HCT116 (cell line): ENCODE measurements around the gene C1orf174. TPM values are rescaled to one million over a fixed set of nuclear protein-coding genes. Genes with fewer than 3 reads are reported as not detected.

Experiments used
- ATAC-seq: fragments of 200-7000 bp; cut with Tn5 transposase; 2 replicates; pipeline ENCODE4 v1.9.1; 2020; ENCODE audit warnings: mild to moderate bottlenecking, moderate library complexity
- BruUV-seq: library from RNA; stranded (reverse); fragments of 400-500 nt; replicated peaks from 2 replicates; lab custom pipeline; 2021; lab: Mats Ljungman, UMichigan
- CTCF ChIA-PET: fragments of 300-600 bp; sonication (Branson Sonifier 250); formaldehyde crosslinking; loops from one replicate; lab custom pipeline; 2021; ENCODE audit warnings: antibody characterized with exemption; lab: Charles Lee
- POLR2A ChIA-PET: fragments of 300-600, 350-600 bp; sonication (Branson Sonifier 250); formaldehyde crosslinking; loops from one replicate; lab custom pipeline; 2021; ENCODE audit warnings: antibody characterized with exemption; lab: Charles Lee
- RAD21 ChIA-PET, 2 experiments: fragments of 300-600 bp; sonication (Branson Sonifier 250); formaldehyde crosslinking; loops; one replicate each; lab custom pipeline; 2023; ENCODE audit warnings: low total read pairs in 2 of 2; ENCODE audit not compliant: uncharacterized antibody in 2 of 2, unreplicated experiment in 2 of 2, low non-redundant PET in 1 of 2; lab: Charles Lee
- DNase-seq: peaks from one replicate; pipeline ENCODE4 v3.0.0-alpha.2; 2010; ENCODE audit warnings: low read depth, low spot score
- H2AFZ ChIP-seq: fragments of 200-600 bp; shearing (Covaris generic), sonication (generic); 2 replicates; pipeline ENCODE4 v1.6.1; 2017; ENCODE audit warnings: low read depth, mixed run types, mixed read lengths, antibody characterized with exemption, low read length; ENCODE audit not compliant: poor library complexity, severe bottlenecking
- H3K27ac ChIP-seq: 2 replicates; pipeline ENCODE4 v1.5.1; 2012; ENCODE audit warnings: low read depth, low read length
- H3K27me3 ChIP-seq: fragments of 200-600 bp; sonication (generic); 2 replicates; pipeline ENCODE4 v1.6.1; 2016; ENCODE audit warnings: mixed run types, low read length, mixed read lengths; ENCODE audit not compliant: insufficient read depth
- H3K36me3 ChIP-seq, 2 experiments: fragments of 200-500 bp in 1 of 2; fragments of 200-600 bp in 1 of 2; sonication (Bioruptor generic) in 1 of 2; sonication (generic) in 1 of 2; 2 replicates each; pipeline versions ENCODE4 v1.5.1 to v1.6.1; 2014 to 2016; ENCODE audit warnings: low read length in 2 of 2, inconsistent platforms in 1 of 2, mixed read lengths in 1 of 2, mixed run types in 1 of 2; ENCODE audit not compliant: insufficient read depth in 2 of 2, control insufficient read depth in 1 of 2
- H3K4me1 ChIP-seq, 2 experiments: fragments of 200-600 bp in 1 of 2; sonication (generic) in 1 of 2; 2 replicates each; pipeline versions ENCODE4 v1.5.1 to v1.6.1; 2012 to 2017; ENCODE audit warnings: low read length in 2 of 2, inconsistent platforms in 1 of 2, mild to moderate bottlenecking in 1 of 2, mixed read lengths in 1 of 2, mixed run types in 1 of 2, moderate library complexity in 1 of 2; ENCODE audit not compliant: insufficient read depth in 2 of 2, control insufficient read depth in 1 of 2
- H3K4me2 ChIP-seq: fragments of 200-600 bp; sonication (generic); 2 replicates; pipeline ENCODE4 v1.6.1; 2017; ENCODE audit warnings: mixed run types, low read length, mixed read lengths
- H3K4me3 ChIP-seq, 2 experiments: fragments of 200-600 bp in 1 of 2; sonication (generic) in 1 of 2; replicated peaks in 1 of 2; 2 replicates each; pipeline ENCODE4 v1.5.1; 2011 to 2016; ENCODE audit warnings: low read length in 2 of 2, control low read depth in 1 of 2, low read depth in 1 of 2, mild to moderate bottlenecking in 1 of 2, mixed read lengths in 1 of 2, mixed run types in 1 of 2
- H3K79me2 ChIP-seq: fragments of 200-600 bp; sonication (generic); 2 replicates; pipeline ENCODE4 v1.6.1; 2017; ENCODE audit warnings: mild to moderate bottlenecking, mixed run types, low read length, moderate library complexity, mixed read lengths; ENCODE audit not compliant: insufficient read depth
- H3K9ac ChIP-seq: fragments of 200-600 bp; sonication (generic); 2 replicates; pipeline ENCODE4 v1.6.1; 2016; ENCODE audit warnings: low read length, mixed read lengths
- H3K9me2 ChIP-seq: fragments of 200-600 bp; sonication (generic), shearing (Covaris generic); 2 replicates; pipeline ENCODE4 v1.6.1; 2017; ENCODE audit warnings: mixed run types, mild to moderate bottlenecking, moderate library complexity; ENCODE audit not compliant: insufficient read depth
- H3K9me3 ChIP-seq, 2 experiments: fragments of 200-500 bp in 1 of 2; fragments of 200-600 bp in 1 of 2; sonication (Bioruptor generic) in 1 of 2; sonication (generic) in 1 of 2; 2 replicates each; pipeline ENCODE4 v1.6.1; 2014 to 2017; ENCODE audit warnings: low read length in 2 of 2, mixed read lengths in 2 of 2, inconsistent platforms in 1 of 2, low read depth in 1 of 2, mild to moderate bottlenecking in 1 of 2, mixed run types in 1 of 2, moderate library complexity in 1 of 2; ENCODE audit not compliant: control insufficient read depth in 1 of 2, insufficient read depth in 1 of 2
- H4K20me1 ChIP-seq: fragments of 200-600 bp; sonication (generic), shearing (Covaris generic); 2 replicates; pipeline ENCODE4 v1.6.1; 2017; ENCODE audit warnings: mixed run types, mild to moderate bottlenecking, moderate library complexity; ENCODE audit not compliant: insufficient read depth
- ATF3 ChIP-seq: IDR thresholded peaks from 2 replicates; pipeline ENCODE4 v1.6.1; 2012
- CBX3 ChIP-seq: IDR thresholded peaks from 2 replicates; pipeline ENCODE4 v1.6.1; 2012; ENCODE audit warnings: low read depth
- EGR1 ChIP-seq: IDR thresholded peaks from 2 replicates; pipeline ENCODE4 v1.6.1; 2012; ENCODE audit warnings: low read depth
- ELF1 ChIP-seq: IDR thresholded peaks from 2 replicates; pipeline ENCODE4 v1.6.1; 2012; ENCODE audit warnings: low read depth, borderline replicate concordance
- EZH2 ChIP-seq: fragments of 200-600 bp; sonication (generic); IDR thresholded peaks from 2 replicates; pipeline ENCODE4 v1.6.1; 2017; ENCODE audit warnings: antibody characterized with exemption, mixed run types
- EZH2phosphoT487 ChIP-seq: fragments of 200-600 bp; IDR thresholded peaks from 2 replicates; pipeline ENCODE4 v1.6.1; 2018; ENCODE audit warnings: antibody characterized with exemption, borderline replicate concordance
- JUND ChIP-seq: IDR thresholded peaks from 2 replicates; pipeline ENCODE4 v1.6.1; 2012
- MAX ChIP-seq: IDR thresholded peaks from 2 replicates; pipeline ENCODE4 v1.6.1; 2012
- POLR2AphosphoS5 ChIP-seq: IDR thresholded peaks from 2 replicates; pipeline ENCODE4 v1.6.1; 2011; ENCODE audit warnings: mild to moderate bottlenecking, low read depth, low read length, moderate library complexity
- REST ChIP-seq: IDR thresholded peaks from 2 replicates; pipeline ENCODE4 v1.6.1; 2012; ENCODE audit warnings: low read depth
- SIN3A ChIP-seq: IDR thresholded peaks from 2 replicates; pipeline ENCODE4 v1.6.1; 2012; ENCODE audit warnings: low read depth
- ZBTB33 ChIP-seq: IDR thresholded peaks from 2 replicates; pipeline ENCODE4 v1.6.1; 2011; ENCODE audit warnings: mild to moderate bottlenecking, low read length, moderate library complexity; ENCODE audit not compliant: insufficient replicate concordance; ENCODE audit errors: extremely low read depth
- ZNF274 ChIP-seq: fragments of 200-500 bp; sonication (Bioruptor generic); IDR thresholded peaks from 2 replicates; pipeline ENCODE4 v1.6.1; 2014; ENCODE audit warnings: mild to moderate bottlenecking, low read depth, low read length, inconsistent platforms
- intact Hi-C: fragments of 100-400 bp; cut with micrococcal nuclease; formaldehyde crosslinking; loops from 2 replicates; pipeline ENCODE4 v1.10.0; 2022
- total RNA-seq: library from RNA; stranded (reverse); gene quantifications from one replicate; pipeline ENCODE4 v1.2.1, GENCODE V29; 2021; ENCODE audit not compliant: unreplicated experiment

C1orf174 gene
- total RNA-seq, 1 experiment from 2014 or later = 33.7 TPM

GRCh38 chr1:3898475-3898735 is 1.7 kb downstream of the C1orf174 start:
- no peaks in the 10 kb centered on the region for H4K20me1 ChIP-seq
- H3K27me3 ChIP-seq = no peaks in the 10 kb centered on the region
- ChIA-PET RAD21 (no interaction called here), CTCF (no interaction called here), POLR2A (no interaction called here)
- H3K79me2 ChIP-seq = peaks cover 65% of the 10 kb centered on the region
- no peak for TF ChIP-seq EZH2phosphoT487
- no peak for TF ChIP-seq ZNF274
- no peak for TF ChIP-seq SIN3A
- TF ChIP-seq REST = no peak
- no peak overlapping the region; a peak in 1 of 4 replicates for H3K4me3 ChIP-seq
- DNase-seq (no peak), ATAC-seq (no peak)
- H3K9me2 ChIP-seq = no peaks in the 10 kb centered on the region
- no peaks in the 10 kb centered on the region for H3K9me3 ChIP-seq
- H3K36me3 ChIP-seq = no peaks in the 10 kb centered on the region; a peak in 2 of 4 replicates
- H3K9ac ChIP-seq = no peak overlapping the region
- H3K4me1 ChIP-seq = peaks cover 0 to 15% of the 10 kb centered on the region in 2 experiments; a peak in 1 of 4 replicates
- BruUV-seq = no TSS peak
- H3K4me2 ChIP-seq = peak overlapping the region; percentile 100; the same call in 1 of the 2 replicates
- H2AFZ ChIP-seq = no peak overlapping the region
- intact Hi-C loops = no loop called here
- no peak overlapping the region for H3K27ac ChIP-seq

GRCh38 chr1:3896396-3897000 is 3.6 kb downstream of the C1orf174 start:
- H4K20me1 ChIP-seq = no peaks in the 10 kb centered on the region
- H3K27me3 ChIP-seq = no peaks in the 10 kb centered on the region
- peaks cover 0 to 4% of the 10 kb centered on the region in 2 experiments; a peak in 2 of 4 replicates for H3K36me3 ChIP-seq
- H3K4me3 ChIP-seq = no peak overlapping the region
- peaks cover 0 to 14% of the 10 kb centered on the region in 2 experiments; a peak in 1 of 4 replicates for H3K4me1 ChIP-seq
- ChIA-PET RAD21 (no interaction called here), CTCF (no interaction called here), POLR2A (no interaction called here)
- H3K9me3 ChIP-seq = no peaks in the 10 kb centered on the region
- peaks cover 76% of the 10 kb centered on the region for H3K79me2 ChIP-seq
- no peak overlapping the region for H3K4me2 ChIP-seq
- no peaks in the 10 kb centered on the region for H3K9me2 ChIP-seq
- no peak for DNase-seq
- no peak overlapping the region for H3K27ac ChIP-seq
- H3K9ac ChIP-seq = no peak overlapping the region
- H2AFZ ChIP-seq = no peak overlapping the region
- no TSS peak for BruUV-seq
- no peak for ATAC-seq
- intact Hi-C loops = no loop called here
- TF ChIP-seq ZBTB33 (no peak), JUND (no peak), EZH2 (no peak), CBX3 (no peak), EGR1 (no peak), ELF1 (no peak), SIN3A (no peak), MAX (no peak), ATF3 (no peak), POLR2AphosphoS5 (no peak)
